K562 (cell line): ENCODE measurements around the gene LCP2. TPM values are rescaled to one million over a fixed set of nuclear protein-coding genes. Genes with fewer than 3 reads are reported as not detected.

ENCODE experiments used
- ATAC-seq: fragments of 200-7000 bp; cut with Tn5 transposase; 3 replicates; pipeline ENCODE4 v1.9.1; 2020; ENCODE audit warnings: moderate library complexity
- BruUV-seq: library from RNA; stranded (reverse); fragments of 400-500 nt; replicated peaks from 2 replicates; lab custom pipeline; 2021; lab: Mats Ljungman, UMichigan
- CTCF ChIA-PET: fragments of 300-600 bp; formaldehyde crosslinking; extraction: SDS; loops from one replicate; lab custom pipeline; 2021; ENCODE audit warnings: low intra/inter-chr PET ratio; lab: Yijun Ruan, JAX
- POLR2A ChIA-PET: fragments of 300-600, 350-650 bp; sonication (Branson Sonifier 250); formaldehyde crosslinking; extraction: SDS; loops from one replicate; lab custom pipeline; 2021; ENCODE audit warnings: antibody characterized with exemption, inconsistent platforms; lab: Yijun Ruan, JAX
- DNase-seq, 4 experiments: peaks; one replicate each; pipeline versions ENCODE4 v3.0.0 to v3.0.0-alpha.2; 2011 to 2018; ENCODE audit warnings: low spot score in 3 of 4, mixed read lengths in 3 of 4; ENCODE audit errors: extremely low read depth in 1 of 4
- FAIRE-seq: peaks from 2 replicates; lab custom pipeline; 2011; peaks lifted over from hg19 to GRCh38; lab: Jason Lieb, UNC
- H2AFZ ChIP-seq: 2 replicates; pipeline ENCODE4 v1.6.0; 2011; ENCODE audit warnings: low read depth, low read length, control low read depth, inconsistent platforms
- H3K27ac ChIP-seq: fragments of 200-600 bp; 3 replicates; pipeline ENCODE4 v1.8.0; 2011; ENCODE audit warnings: low read depth, mild to moderate bottlenecking, control low read depth, inconsistent platforms, low read length, moderate library complexity, mixed read lengths; ENCODE audit errors: extremely low read depth
- H3K27me3 ChIP-seq, 2 experiments: fragments of 300-600 bp in 1 of 2; 2 replicates in 1 of 2; 3 replicates in 1 of 2; pipeline versions ENCODE4 v1.6.0 to v1.8.0; 2011; ENCODE audit warnings: inconsistent platforms in 2 of 2, low read length in 2 of 2, mild to moderate bottlenecking in 1 of 2, mixed read lengths in 1 of 2, moderate library complexity in 1 of 2; ENCODE audit not compliant: control insufficient read depth in 2 of 2, insufficient read depth in 2 of 2
- H3K36me3 ChIP-seq: fragments of 300-600 bp; 3 replicates; pipeline ENCODE4 v1.8.0; 2011; ENCODE audit warnings: mild to moderate bottlenecking, low read length, inconsistent platforms; ENCODE audit not compliant: control insufficient read depth, insufficient read depth
- H3K4me1 ChIP-seq, 2 experiments: fragments of 200-600 bp in 1 of 2; replicated peaks in 1 of 2; 2 replicates in 1 of 2; 3 replicates in 1 of 2; pipeline versions ENCODE4 v1.5.1 to v1.8.0; 2011; ENCODE audit warnings: inconsistent platforms in 2 of 2, low read length in 2 of 2, mild to moderate bottlenecking in 1 of 2, mixed read lengths in 1 of 2, moderate library complexity in 1 of 2; ENCODE audit not compliant: control insufficient read depth in 2 of 2, insufficient read depth in 2 of 2
- H3K4me2 ChIP-seq: 2 replicates; pipeline ENCODE4 v1.6.1; 2011; ENCODE audit warnings: low read length, control low read depth, inconsistent platforms, mixed read lengths; ENCODE audit not compliant: insufficient read depth
- H3K4me3 ChIP-seq: fragments of 200-600 bp; sonication (generic), shearing (Covaris generic); 2 replicates; pipeline ENCODE4 v1.5.1; 2016; ENCODE audit warnings: control low read depth, inconsistent platforms
- H3K79me2 ChIP-seq: fragments of 200-600 bp; 3 replicates; pipeline ENCODE4 v1.8.0; 2011; ENCODE audit warnings: low read length, inconsistent platforms; ENCODE audit not compliant: control insufficient read depth, insufficient read depth
- H3K9ac ChIP-seq, 2 experiments: 2 replicates each; pipeline versions ENCODE4 v1.6.0 to v1.6.1; 2011; ENCODE audit warnings: low read depth in 2 of 2, low read length in 2 of 2, control low read depth in 1 of 2, inconsistent platforms in 1 of 2, mild to moderate bottlenecking in 1 of 2, mixed read lengths in 1 of 2; ENCODE audit not compliant: insufficient read depth in 1 of 2
- H3K9me1 ChIP-seq: one replicate; pipeline ENCODE4 v1.6.0; 2011; ENCODE audit warnings: inconsistent platforms, mild to moderate bottlenecking, low read length, moderate library complexity; ENCODE audit not compliant: control insufficient read depth, insufficient read depth
- H3K9me3 ChIP-seq: replicated peaks from 2 replicates; pipeline ENCODE4 v1.5.1; 2011; ENCODE audit warnings: low read depth, low read length, inconsistent platforms; ENCODE audit not compliant: control insufficient read depth, insufficient read depth
- H4K20me1 ChIP-seq: replicated peaks from 2 replicates; pipeline ENCODE4 v1.6.1; 2011; ENCODE audit warnings: low read length, inconsistent platforms, mixed read lengths; ENCODE audit not compliant: control insufficient read depth, insufficient read depth
- DDX20 ChIP-seq: fragments of 450-650 bp; IDR thresholded peaks from 2 replicates; pipeline ENCODE4 v1.6.1; 2016; ENCODE audit warnings: missing genetic modification characterization, low read depth, mild to moderate bottlenecking, missing compliant biosample characterization, moderate library complexity
- EZH2 ChIP-seq: IDR thresholded peaks from 2 replicates; pipeline ENCODE4 v1.6.1; 2012; ENCODE audit warnings: low read depth, mild to moderate bottlenecking, inconsistent platforms, low read length, borderline replicate concordance
- JUND ChIP-seq, 2 experiments: IDR thresholded peaks; 2 replicates in 1 of 2; 3 replicates in 1 of 2; pipeline ENCODE4 v1.6.1; 2011; ENCODE audit warnings: borderline replicate concordance in 2 of 2, low read depth in 2 of 2, low read length in 2 of 2, improper control_type of control experiment in 1 of 2, missing biosample characterization in 1 of 2, missing genetic modification characterization in 1 of 2, missing genetic modification reagents in 1 of 2
- L3MBTL2 ChIP-seq: fragments of 450-650 bp; IDR thresholded peaks from 2 replicates; pipeline ENCODE4 v1.6.1; 2016; ENCODE audit warnings: mild to moderate bottlenecking, moderate library complexity
- MECOM ChIP-seq: fragments of 250-450 bp; sonication (Bioruptor Pico); IDR thresholded peaks from 2 replicates; pipeline ENCODE4 v1.8.0; 2022; ENCODE audit warnings: inconsistent platforms
- NCOR1 ChIP-seq: fragments of 450-650 bp; IDR thresholded peaks from 2 replicates; pipeline ENCODE4 v1.6.1; 2016; ENCODE audit warnings: mild to moderate bottlenecking, moderate library complexity
- NFYB ChIP-seq: IDR thresholded peaks from 2 replicates; pipeline ENCODE4 v1.6.1; 2011; ENCODE audit warnings: mild to moderate bottlenecking, moderate library complexity; ENCODE audit not compliant: insufficient read length; ENCODE audit errors: extremely low read depth
- NR4A1 ChIP-seq, 2 experiments: fragments of 250-450 bp in 1 of 2; fragments of 450-650 bp in 1 of 2; sonication (Bioruptor Pico) in 1 of 2; IDR thresholded peaks; 2 replicates each; pipeline versions ENCODE4 v1.4.0 to v1.6.1; 2016 to 2020; ENCODE audit warnings: mild to moderate bottlenecking in 2 of 2, missing compliant biosample characterization in 1 of 2, missing genetic modification characterization in 1 of 2, moderate library complexity in 1 of 2
- RBM25 ChIP-seq: fragments of 200-400 bp; formaldehyde crosslinking; IDR thresholded peaks from 2 replicates; pipeline ENCODE4 v1.6.1; 2018; ENCODE audit warnings: low read length, low read depth, moderate library complexity; ENCODE audit not compliant: severe bottlenecking
- TCF3 ChIP-seq: sonication (generic); formaldehyde crosslinking; IDR thresholded peaks from 2 replicates; pipeline ENCODE4 v1.4.0; 2020; ENCODE audit warnings: mild to moderate bottlenecking, missing genetic modification reagents
- ZNF232 ChIP-seq: sonication (generic); formaldehyde crosslinking; IDR thresholded peaks from 2 replicates; pipeline ENCODE4 v1.8.0; 2022; ENCODE audit warnings: mild to moderate bottlenecking, missing genetic modification reagents
- ZNF274 ChIP-seq: IDR thresholded peaks from 2 replicates; pipeline ENCODE4 v1.6.1; 2011; ENCODE audit warnings: low read depth, mild to moderate bottlenecking, low read length, moderate library complexity, borderline replicate concordance
- ZNF583 ChIP-seq: fragments of 250-450 bp; sonication (Bioruptor Pico); IDR thresholded peaks from 2 replicates; pipeline ENCODE4 v1.4.0; 2020
- ZSCAN29 ChIP-seq: fragments of 450-650 bp; IDR thresholded peaks from 2 replicates; pipeline ENCODE4 v1.6.1; 2017
- WGBS: fragments of 100-300 bp; shearing (Covaris generic); methylation state at CpG from one replicate; pipeline ENCODE4 v1.1.6; 2016; ENCODE audit warnings: low coverage, mixed read lengths; ENCODE audit not compliant: insufficient coverage; ENCODE audit errors: missing lambda C conversion rate; 5-methylcytosine and 5-hydroxymethylcytosine counted together
- in situ Hi-C: fragments of 300-500 bp; cut with MboI; formaldehyde crosslinking; loops from 4 replicates; pipeline ENCODE4 v1.15.0; 2018; ENCODE audit warnings: inconsistent platforms, mixed read lengths
- intact Hi-C: fragments of 100-400 bp; cut with micrococcal nuclease; formaldehyde crosslinking; loops from 2 replicates; pipeline ENCODE4 v1.14.2; 2022
- polyA plus RNA-seq, 8 experiments: library from polyadenylated mRNA; depleted of rRNA in 4 of 8; stranded (reverse) in 5 of 8; unstranded in 3 of 8; fragments of >200 nt; fragmentation: Nextera tagmentation in 2 of 8; fragmentation: Illumina TruSeq in 1 of 8; extraction: Ambion mirVana in 2 of 8; extraction: Trizol in 1 of 8; gene quantifications; 2 replicates each; pipeline versions ENCODE4 v1.2.1 to v1.2.3, GENCODE V29; 2011 to 2014; ENCODE audit warnings: inconsistent platforms in 1 of 8, missing spikeins in 1 of 8
- total RNA-seq, 7 experiments: library from RNA; depleted of rRNA in 6 of 7; stranded (reverse); fragments of >200 nt in 6 of 7; fragmentation: Illumina TruSeq in 2 of 7; extraction: Trizol in 2 of 7; gene quantifications; 2 replicates each; pipeline versions ENCODE4 v1.2.1 to v1.2.3, GENCODE V29; 2011 to 2021; ENCODE audit warnings: low replicate concordance in 1 of 7
- TF ChIP-seq, protein P1 (sequence below): sonication (generic); formaldehyde crosslinking; IDR thresholded peaks from 2 replicates; pipeline ENCODE4 v1.8.0; 2022; ENCODE audit warnings: mild to moderate bottlenecking, missing genetic modification reagents
- TF ChIP-seq, protein P2 (sequence below): fragments of 450-650 bp; IDR thresholded peaks from 2 replicates; pipeline ENCODE4 v1.6.1; 2016
- TF ChIP-seq, protein P3 (sequence below), 3 experiments: fragments of 200-800 bp in 1 of 3; sonication (Bioruptor generic) in 1 of 3; sonication (generic) in 1 of 3; formaldehyde crosslinking in 1 of 3; IDR thresholded peaks; 2 replicates each; pipeline versions ENCODE4 v1.6.1 to v1.8.0; 2016 to 2022; ENCODE audit warnings: mild to moderate bottlenecking in 2 of 3, missing compliant biosample characterization in 2 of 3, missing genetic modification characterization in 2 of 3, missing genetic modification reagents in 1 of 3

The LCP2 gene
- total and polyA plus RNA-seq, 9 of the 15 experiments (the other 6 are each of a cell fraction or from before 2014, with no cell fraction given) = 4.0 to 31.3 (median 14.6) TPM

DNA sequence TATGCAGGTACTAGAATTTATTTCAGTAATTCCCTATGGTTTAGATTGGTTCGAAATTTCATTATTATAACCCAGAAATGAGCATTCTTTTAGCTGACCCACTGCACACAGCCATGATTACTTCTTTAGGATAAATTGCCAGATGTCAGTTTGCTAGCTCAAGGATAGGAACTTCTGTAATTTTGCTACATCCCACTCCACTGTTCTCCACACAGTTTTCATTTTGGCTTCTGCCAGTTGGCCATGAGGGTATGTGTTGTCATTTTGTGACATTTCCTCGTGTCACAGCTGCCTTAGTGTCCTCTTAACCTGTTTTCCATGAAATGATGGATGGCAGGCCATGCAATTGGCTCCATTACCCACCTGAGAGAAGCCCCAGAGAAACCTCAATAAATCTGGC is 16.2 kb upstream of the LCP2 start (continued):
- no peak for TF ChIP-seq NR4A1 (CRISPR knock-in tag; IDR thresholded peaks at IDR 0.05)
- no peak for TF ChIP-seq NR4A1 (tag; IDR thresholded peaks at IDR 0.05)
- TF ChIP-seq JUND (IDR thresholded peaks at IDR 0.05; ENCODE audit: borderline replicate concordance, low read depth, low read length) = no peak
- no peak for TF ChIP-seq JUND (tag; IDR thresholded peaks at IDR 0.05; ENCODE audit: borderline replicate concordance, low read depth, low read length)

DNA sequence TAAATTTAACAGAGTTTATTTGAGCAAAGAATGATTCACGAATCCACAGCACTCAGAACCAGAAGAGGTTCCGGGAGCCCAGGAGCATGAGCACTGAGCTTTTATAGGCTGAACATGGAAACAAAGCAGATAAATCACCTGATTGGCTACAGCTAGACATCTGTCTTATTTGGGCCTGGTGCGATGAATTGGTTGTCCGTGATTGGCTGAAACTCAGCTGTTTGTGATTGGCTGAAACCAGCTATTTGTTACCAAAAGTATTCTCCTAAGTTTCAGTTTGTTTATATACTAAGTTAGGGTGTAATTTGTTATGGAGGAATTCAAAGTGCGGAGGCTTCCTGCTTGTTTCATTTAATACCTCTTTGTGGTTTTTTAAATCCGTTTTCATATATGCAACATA is 15.8 kb upstream of the LCP2 start:
- peak; percentile 58 for TF ChIP-seq NFYB
- no peak for TF ChIP-seq ZNF583 (CRISPR knock-in tag)
- no peak for TF ChIP-seq TCF3 (CRISPR knock-in tag)
- no peak for TF ChIP-seq EZH2
- TF ChIP-seq, protein P1, sequence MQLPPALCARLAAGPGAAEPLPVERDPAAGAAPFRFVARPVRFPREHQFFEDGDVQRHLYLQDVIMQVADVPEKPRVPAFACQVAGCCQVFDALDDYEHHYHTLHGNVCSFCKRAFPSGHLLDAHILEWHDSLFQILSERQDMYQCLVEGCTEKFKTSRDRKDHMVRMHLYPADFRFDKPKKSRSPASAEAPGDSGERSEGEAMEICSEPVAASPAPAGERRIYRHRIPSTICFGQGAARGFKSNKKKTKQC (CRISPR knock-in tag) = no peak
- no peak for TF ChIP-seq NCOR1
- no peak for TF ChIP-seq ZNF274
- TF ChIP-seq, protein P2, sequence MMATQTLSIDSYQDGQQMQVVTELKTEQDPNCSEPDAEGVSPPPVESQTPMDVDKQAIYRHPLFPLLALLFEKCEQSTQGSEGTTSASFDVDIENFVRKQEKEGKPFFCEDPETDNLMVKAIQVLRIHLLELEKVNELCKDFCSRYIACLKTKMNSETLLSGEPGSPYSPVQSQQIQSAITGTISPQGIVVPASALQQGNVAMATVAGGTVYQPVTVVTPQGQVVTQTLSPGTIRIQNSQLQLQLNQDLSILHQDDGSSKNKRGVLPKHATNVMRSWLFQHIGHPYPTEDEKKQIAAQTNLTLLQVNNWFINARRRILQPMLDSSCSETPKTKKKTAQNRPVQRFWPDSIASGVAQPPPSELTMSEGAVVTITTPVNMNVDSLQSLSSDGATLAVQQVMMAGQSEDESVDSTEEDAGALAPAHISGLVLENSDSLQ = peak; percentile 46; the same call in 1 of the 2 replicates
- TF ChIP-seq MECOM (CRISPR knock-in tag) = no peak
- TF ChIP-seq RBM25 = peak; percentile 28
- no peak for TF ChIP-seq ZNF232 (CRISPR knock-in tag)
- no peak for TF ChIP-seq L3MBTL2
- TF ChIP-seq, protein P3, sequence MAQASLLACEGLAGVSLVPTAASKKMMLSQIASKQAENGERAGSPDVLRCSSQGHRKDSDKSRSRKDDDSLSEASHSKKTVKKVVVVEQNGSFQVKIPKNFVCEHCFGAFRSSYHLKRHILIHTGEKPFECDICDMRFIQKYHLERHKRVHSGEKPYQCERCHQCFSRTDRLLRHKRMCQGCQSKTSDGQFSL (CRISPR knock-in tag; IDR thresholded peaks at IDR 0.05) = no peak
- TF ChIP-seq, protein P3 (tag; IDR thresholded peaks at IDR 0.05) = no peak
- TF ChIP-seq DDX20 (tag) = no peak
- TF ChIP-seq ZSCAN29 = no peak
- Histone ChIP-seq H3K9me3 (no peaks in the 10 kb centered on the region), H3K27ac (no peak overlapping the region), H2AFZ (peak overlapping the region; percentile 49; the same call in 1 of the 2 replicates), H3K36me3 (no peaks in the 10 kb centered on the region), H4K20me1 (no peaks in the 10 kb centered on the region), H3K79me2 (no peaks in the 10 kb centered on the region), H3K4me1 (peaks cover 0 to 33% of the 10 kb centered on the region in 2 experiments; a peak in 4 of 5 replicates), H3K27me3 (no peaks in the 10 kb centered on the region), H3K9ac (no peak overlapping the region), H3K4me2 (no peak overlapping the region), H3K9me1 (no peaks in the 10 kb centered on the region), H3K4me3 (no peak overlapping the region)
- 28% methylated on average over 6 of the region's 6 CpGs for WGBS
- POLR2A ChIA-PET = interaction anchor here (0.7 to 1.3 kb wide), 2 partner anchors 15 to 20 kb away, joined by 3 to 5 read pairs; partner anchors contain the start of gene LCP2
- DNase-seq (peak; percentile 37 to 76 (median 52)), FAIRE-seq (peak; percentile 65), ATAC-seq (peak; percentile 71)
- in situ Hi-C loops (no loop called here), intact Hi-C loops (no loop called here)
- CTCF ChIA-PET = no interaction called here
- BruUV-seq = no TSS peak
